GM10266 (cell line): Measurements from ENCODE around the gene CEACAM1.

Experiments used
- DNase-seq: peaks from one replicate; pipeline ENCODE4 v3.0.0; 2012; ENCODE audit errors: extremely low spot score
- TF ChIP-seq, protein P1 (sequence below): IDR thresholded peaks from 2 replicates; pipeline ENCODE4 v1.5.1; 2012; ENCODE audit warnings: mild to moderate bottlenecking, low read depth; ENCODE audit not compliant: control insufficient read depth, insufficient read depth; ENCODE audit errors: missing control alignments

The CEACAM1 gene

DNA sequence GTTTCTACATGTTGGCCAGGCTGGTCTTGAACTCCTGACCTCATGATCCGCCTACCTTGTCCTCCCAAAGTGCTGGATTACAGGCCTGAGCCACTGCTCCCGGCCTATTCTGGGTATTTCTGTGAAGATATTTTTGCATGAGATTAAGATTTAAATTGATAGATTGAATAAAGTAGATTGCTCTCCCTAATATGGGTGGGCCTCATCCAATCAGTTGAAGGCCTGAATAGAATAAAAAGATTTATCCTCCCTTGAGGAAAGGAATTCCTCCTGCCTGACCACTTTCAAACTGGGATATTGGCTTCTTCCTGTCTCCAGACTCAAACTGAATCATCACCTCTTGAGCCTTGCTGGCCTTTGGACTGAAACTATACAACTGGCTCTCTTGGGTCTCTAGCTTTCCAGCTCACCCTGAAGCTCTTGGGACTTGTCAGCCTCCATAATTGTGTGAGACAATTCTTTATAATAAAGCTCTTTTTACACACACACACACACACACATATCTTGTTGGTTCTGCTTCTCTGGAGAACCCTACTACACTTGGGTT, 49.4 kb downstream of the CEACAM1 start:
- no peak for DNase-seq
- TF ChIP-seq, protein P1, sequence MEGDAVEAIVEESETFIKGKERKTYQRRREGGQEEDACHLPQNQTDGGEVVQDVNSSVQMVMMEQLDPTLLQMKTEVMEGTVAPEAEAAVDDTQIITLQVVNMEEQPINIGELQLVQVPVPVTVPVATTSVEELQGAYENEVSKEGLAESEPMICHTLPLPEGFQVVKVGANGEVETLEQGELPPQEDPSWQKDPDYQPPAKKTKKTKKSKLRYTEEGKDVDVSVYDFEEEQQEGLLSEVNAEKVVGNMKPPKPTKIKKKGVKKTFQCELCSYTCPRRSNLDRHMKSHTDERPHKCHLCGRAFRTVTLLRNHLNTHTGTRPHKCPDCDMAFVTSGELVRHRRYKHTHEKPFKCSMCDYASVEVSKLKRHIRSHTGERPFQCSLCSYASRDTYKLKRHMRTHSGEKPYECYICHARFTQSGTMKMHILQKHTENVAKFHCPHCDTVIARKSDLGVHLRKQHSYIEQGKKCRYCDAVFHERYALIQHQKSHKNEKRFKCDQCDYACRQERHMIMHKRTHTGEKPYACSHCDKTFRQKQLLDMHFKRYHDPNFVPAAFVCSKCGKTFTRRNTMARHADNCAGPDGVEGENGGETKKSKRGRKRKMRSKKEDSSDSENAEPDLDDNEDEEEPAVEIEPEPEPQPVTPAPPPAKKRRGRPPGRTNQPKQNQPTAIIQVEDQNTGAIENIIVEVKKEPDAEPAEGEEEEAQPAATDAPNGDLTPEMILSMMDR, result no peak

DNA sequence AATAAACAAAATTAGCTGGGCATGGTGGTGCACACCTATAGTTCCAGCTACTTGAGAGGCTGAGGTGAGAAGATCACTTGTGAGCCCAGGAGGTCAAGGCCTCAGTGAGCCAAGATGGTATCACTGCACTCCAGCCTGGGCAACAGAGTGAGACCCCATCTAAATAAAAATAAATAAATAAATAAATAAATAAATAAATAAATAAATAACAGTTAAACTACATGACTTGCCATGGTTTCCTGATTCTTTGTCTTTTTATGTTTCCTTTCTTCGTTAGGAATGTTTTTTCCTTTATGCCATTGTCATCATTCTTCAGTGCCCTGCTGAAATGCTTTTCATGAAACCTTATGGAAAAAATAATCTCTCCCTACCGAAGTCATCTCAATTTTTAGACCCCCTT, 50.3 kb downstream of the CEACAM1 start:
- DNase-seq, result no peak
- TF ChIP-seq, protein P1, result no peak

DNA sequence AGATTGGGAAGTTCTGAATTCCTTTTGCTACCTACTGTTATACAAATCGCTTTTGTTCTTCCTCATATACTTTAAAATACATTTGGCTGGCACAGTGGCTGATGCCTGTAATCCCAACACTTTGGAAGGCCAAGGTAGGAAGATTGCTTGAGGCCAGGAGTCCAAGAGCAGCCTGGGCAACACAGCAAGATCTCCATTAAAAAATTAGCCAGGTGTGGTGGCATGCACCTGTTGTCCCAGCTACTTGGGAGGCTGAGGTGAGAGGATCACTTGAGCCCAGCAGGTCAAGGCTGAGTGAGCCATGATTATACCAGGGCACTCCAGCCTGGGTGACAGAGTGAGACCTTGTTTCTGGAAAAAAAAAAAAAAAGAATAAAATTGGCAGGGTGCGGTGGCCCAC, 51.2 kb downstream of the CEACAM1 start:
- no peak for DNase-seq

DNA sequence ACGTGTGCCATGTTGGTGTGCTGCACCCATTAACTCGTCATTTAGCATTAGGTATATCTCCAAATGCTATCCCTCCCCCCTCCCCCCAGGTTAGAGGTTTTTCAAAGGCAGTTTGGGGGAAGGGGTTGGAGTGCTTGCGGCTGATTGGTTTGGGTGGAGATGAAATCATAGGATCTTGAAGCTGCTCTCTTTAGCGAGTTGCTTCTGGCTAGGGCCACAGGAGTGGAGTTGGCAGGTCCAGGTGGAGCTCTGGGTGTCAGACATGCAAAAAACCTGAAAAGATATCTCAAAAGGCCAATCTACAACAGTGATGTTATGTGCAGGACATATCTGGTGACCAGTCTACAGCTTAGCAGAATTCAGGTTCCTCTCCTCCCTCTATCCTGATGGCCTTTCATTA, 52.9 kb downstream of the CEACAM1 start:
- no peak for DNase-seq

More for the DNA sequence above, 51.2 kb downstream of the CEACAM1 start:
- TF ChIP-seq, protein P1, result no peak

DNA sequence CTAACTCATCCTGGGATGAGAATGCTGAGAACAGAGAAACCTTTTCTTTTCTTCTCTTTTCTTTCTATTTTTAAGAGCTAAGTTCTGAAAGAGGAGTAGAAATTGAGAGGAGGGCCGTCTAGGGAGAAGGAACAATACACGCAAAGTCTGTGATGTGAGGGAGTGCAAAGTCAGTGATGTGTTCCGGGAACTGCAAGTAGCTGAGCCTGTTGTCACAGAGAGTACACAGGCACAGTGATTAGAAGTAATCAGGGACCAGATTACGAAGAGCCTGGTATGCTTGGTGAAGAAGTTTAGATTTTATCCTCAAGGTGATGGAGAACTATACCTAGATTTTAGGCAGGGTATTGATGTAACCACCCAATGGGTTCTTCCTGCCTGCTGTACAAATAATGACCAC, 53.5 kb downstream of the CEACAM1 start:
- TF ChIP-seq, protein P1, result no peak
- no peak for DNase-seq

More for the DNA sequence above, 52.9 kb downstream of the CEACAM1 start:
- TF ChIP-seq, protein P1, result no peak

DNA sequence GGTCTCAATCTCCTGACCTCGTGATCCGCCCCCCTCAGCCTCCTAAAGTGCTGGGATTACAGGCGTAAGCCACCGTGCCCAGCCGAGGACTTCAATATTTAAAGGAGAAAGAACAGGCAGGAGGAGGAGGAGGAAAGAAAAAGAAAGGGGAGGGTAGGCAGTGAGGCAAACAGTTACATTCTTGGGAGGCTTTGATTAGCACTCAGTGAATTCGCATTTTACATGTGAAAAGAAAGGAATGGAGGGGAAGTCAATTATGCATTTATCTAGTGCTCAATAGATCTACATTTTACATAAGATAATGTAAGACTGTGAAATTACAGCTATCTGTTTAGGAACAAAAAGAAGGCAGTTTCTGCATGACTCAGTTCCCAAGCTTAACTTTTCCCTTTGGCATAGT, 54.6 kb downstream of the CEACAM1 start:
- TF ChIP-seq, protein P1, result no peak
- no peak for DNase-seq

DNA sequence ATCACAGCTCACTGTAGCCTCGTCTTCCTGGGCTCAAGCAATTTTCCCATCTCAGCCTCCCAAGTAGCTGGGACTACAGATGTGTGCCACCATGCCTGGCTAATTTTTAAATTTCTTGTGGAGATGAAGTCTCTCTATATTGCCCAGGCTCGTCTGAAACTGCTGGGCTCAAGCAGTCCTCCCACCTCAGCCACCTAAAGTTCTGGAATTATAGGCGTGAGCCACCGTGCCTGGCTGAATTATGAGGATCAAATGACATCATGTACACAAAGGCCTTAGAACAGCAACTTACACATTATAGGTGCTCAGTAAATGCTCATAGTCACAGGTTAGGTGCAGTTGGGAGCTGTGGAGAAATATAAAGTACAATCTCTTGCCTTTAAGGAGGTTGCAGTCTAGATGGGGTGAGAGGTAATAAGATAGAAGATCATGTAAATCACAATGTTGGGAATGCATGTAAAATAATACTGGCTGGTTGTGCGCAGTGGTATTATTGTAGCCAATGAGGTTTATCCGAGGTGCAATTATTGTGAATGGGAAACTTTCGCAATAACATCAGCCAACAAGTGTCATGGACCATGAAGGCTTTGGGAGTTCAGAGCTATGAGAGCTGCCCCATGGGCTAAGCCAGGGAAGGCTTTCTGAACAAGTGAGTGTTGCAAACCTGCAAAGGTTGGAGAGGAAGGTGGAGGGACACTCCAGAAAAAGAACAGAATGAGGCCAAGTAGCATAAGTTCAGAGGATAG, 55.7 kb downstream of the CEACAM1 start:
- DNase-seq, result no peak
- TF ChIP-seq, protein P1, result no peak
